ENCODE data around the gene MPPED2. TPM values are rescaled to one million over a fixed set of nuclear protein-coding genes. Genes with fewer than 3 reads are reported as not detected.

The MPPED2 gene
- total RNA-seq, 1 experiment from 2014 or later, result 2.4 TPM

DNA sequence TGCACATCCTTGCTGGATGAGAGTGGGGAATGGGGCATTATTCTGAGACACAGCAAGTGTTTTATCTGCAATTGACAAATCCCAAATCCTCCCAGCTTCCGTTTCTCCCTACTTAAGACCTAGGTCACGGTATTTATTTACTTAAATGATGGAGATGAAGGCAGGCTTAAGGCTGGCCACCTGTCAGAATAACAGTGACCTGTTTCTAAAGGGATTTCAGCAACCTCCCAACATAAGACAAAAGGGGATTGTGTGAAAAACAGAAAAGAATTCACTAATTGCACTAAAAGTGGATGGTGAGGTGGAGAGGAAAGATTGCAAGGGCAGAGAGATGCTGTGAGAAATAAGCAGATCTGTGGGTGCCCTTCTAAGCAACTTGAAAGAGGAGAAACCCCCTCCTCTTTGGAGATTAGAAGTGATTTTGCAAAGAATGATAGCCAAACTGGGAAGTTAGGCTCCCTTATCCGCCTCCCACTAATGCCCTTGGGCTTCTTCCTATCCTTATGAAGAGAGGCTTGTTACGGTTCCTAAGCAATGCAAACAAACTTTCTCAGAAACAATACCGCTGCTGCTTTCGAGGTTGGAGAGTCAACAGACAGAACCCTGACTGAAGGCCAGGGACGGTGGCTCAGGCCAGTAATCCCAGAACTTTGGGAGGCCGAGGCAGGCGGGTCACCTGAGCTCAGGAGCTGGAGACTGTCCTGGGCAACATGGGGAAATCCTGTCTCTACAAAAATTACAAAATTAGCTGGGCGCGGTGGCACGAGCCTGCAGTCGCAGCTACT, 179.0 kb downstream of the MPPED2 start (continued):
- TF ChIP-seq, protein P1, sequence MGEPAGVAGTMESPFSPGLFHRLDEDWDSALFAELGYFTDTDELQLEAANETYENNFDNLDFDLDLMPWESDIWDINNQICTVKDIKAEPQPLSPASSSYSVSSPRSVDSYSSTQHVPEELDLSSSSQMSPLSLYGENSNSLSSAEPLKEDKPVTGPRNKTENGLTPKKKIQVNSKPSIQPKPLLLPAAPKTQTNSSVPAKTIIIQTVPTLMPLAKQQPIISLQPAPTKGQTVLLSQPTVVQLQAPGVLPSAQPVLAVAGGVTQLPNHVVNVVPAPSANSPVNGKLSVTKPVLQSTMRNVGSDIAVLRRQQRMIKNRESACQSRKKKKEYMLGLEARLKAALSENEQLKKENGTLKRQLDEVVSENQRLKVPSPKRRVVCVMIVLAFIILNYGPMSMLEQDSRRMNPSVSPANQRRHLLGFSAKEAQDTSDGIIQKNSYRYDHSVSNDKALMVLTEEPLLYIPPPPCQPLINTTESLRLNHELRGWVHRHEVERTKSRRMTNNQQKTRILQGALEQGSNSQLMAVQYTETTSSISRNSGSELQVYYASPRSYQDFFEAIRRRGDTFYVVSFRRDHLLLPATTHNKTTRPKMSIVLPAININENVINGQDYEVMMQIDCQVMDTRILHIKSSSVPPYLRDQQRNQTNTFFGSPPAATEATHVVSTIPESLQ (CRISPR knock-in tag; IDR thresholded peaks at IDR 0.05), result no peak
- TF ChIP-seq ZNF416 (CRISPR knock-in tag; IDR thresholded peaks at IDR 0.05) (no peak), ZNF219 (CRISPR knock-in tag; IDR thresholded peaks at IDR 0.05; ENCODE audit: borderline replicate concordance) (no peak), NFE2L1 (CRISPR knock-in tag; IDR thresholded peaks at IDR 0.05) (no peak)

DNA sequence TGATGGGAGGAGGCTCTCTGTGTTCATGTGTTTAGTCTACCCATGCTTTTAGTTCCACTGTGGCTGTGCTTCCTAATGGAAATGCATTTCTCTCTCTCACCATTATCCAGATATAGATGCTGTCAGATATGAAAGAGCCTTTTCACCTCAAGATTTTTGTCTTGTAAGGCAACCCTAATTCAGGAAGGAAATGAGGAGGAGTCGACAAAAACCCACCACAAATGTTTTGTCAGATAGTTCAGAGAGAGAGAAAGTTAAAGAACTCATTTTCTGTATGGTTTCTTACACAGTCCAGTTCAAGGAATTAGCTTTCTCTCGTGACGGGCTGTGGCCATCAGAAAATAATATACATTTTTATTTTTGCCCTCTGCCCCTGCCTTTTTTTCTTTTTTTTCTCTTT, 180.8 kb downstream of the MPPED2 start:
- Mint-ChIP-seq H3K36me3 (no peaks in the 10 kb centered on the region), H3K9me3 (no peaks in the 10 kb centered on the region), H3K4me3 (no peak overlapping the region), H3K27me3 (ENCODE audit: low read depth) (peaks cover 71% of the 10 kb centered on the region), H3K27ac (no peak overlapping the region), H3K4me1 (peaks cover 11% of the 10 kb centered on the region)
- no peak for ATAC-seq
- POLR2A ChIA-PET, result interaction anchor here (0.5 kb wide), 1 partner anchor 525 kb away, joined by 3 read pairs; no protein-coding TSS in a partner anchor
- CTCF ChIA-PET, result no interaction called here
- TF ChIP-seq, protein P2, sequence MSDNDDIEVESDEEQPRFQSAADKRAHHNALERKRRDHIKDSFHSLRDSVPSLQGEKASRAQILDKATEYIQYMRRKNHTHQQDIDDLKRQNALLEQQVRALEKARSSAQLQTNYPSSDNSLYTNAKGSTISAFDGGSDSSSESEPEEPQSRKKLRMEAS (CRISPR knock-in tag; IDR thresholded peaks at IDR 0.05), result no peak
- TF ChIP-seq SMAD4 (CRISPR knock-in tag; IDR thresholded peaks at IDR 0.05) (no peak), CREM (CRISPR knock-in tag; IDR thresholded peaks at IDR 0.05) (no peak), ZNF219 (CRISPR knock-in tag; IDR thresholded peaks at IDR 0.05; ENCODE audit: borderline replicate concordance) (no peak), JAZF1 (CRISPR knock-in tag; IDR thresholded peaks at IDR 0.05) (no peak), MYBL2 (CRISPR knock-in tag; IDR thresholded peaks at IDR 0.05) (no peak), KAT7 (CRISPR knock-in tag; IDR thresholded peaks at IDR 0.05; ENCODE audit: borderline replicate concordance) (no peak), JUN (CRISPR knock-in tag; IDR thresholded peaks at IDR 0.05) (no peak), FOXP1 (CRISPR knock-in tag; IDR thresholded peaks at IDR 0.05; ENCODE audit: borderline replicate concordance) (no peak), PRRX2 (CRISPR knock-in tag; IDR thresholded peaks at IDR 0.05) (no peak), ATF1 (CRISPR knock-in tag; IDR thresholded peaks at IDR 0.05) (no peak), NFATC4 (CRISPR knock-in tag; IDR thresholded peaks at IDR 0.05) (no peak), ESRRA (CRISPR knock-in tag; IDR thresholded peaks at IDR 0.05; ENCODE audit: borderline replicate concordance) (no peak), HMGA2 (CRISPR knock-in tag; IDR thresholded peaks at IDR 0.05) (no peak)
- TF ChIP-seq, protein P3, sequence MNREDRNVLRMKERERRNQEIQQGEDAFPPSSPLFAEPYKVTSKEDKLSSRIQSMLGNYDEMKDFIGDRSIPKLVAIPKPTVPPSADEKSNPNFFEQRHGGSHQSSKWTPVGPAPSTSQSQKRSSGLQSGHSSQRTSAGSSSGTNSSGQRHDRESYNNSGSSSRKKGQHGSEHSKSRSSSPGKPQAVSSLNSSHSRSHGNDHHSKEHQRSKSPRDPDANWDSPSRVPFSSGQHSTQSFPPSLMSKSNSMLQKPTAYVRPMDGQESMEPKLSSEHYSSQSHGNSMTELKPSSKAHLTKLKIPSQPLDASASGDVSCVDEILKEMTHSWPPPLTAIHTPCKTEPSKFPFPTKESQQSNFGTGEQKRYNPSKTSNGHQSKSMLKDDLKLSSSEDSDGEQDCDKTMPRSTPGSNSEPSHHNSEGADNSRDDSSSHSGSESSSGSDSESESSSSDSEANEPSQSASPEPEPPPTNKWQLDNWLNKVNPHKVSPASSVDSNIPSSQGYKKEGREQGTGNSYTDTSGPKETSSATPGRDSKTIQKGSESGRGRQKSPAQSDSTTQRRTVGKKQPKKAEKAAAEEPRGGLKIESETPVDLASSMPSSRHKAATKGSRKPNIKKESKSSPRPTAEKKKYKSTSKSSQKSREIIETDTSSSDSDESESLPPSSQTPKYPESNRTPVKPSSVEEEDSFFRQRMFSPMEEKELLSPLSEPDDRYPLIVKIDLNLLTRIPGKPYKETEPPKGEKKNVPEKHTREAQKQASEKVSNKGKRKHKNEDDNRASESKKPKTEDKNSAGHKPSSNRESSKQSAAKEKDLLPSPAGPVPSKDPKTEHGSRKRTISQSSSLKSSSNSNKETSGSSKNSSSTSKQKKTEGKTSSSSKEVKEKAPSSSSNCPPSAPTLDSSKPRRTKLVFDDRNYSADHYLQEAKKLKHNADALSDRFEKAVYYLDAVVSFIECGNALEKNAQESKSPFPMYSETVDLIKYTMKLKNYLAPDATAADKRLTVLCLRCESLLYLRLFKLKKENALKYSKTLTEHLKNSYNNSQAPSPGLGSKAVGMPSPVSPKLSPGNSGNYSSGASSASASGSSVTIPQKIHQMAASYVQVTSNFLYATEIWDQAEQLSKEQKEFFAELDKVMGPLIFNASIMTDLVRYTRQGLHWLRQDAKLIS (CRISPR knock-in tag; IDR thresholded peaks at IDR 0.05; ENCODE audit: borderline replicate concordance), result no peak
- TF ChIP-seq, protein P4, sequence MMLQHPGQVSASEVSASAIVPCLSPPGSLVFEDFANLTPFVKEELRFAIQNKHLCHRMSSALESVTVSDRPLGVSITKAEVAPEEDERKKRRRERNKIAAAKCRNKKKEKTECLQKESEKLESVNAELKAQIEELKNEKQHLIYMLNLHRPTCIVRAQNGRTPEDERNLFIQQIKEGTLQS (CRISPR knock-in tag; conservative IDR thresholded peaks at IDR 0.05), result no peak
- TF ChIP-seq, protein P5, sequence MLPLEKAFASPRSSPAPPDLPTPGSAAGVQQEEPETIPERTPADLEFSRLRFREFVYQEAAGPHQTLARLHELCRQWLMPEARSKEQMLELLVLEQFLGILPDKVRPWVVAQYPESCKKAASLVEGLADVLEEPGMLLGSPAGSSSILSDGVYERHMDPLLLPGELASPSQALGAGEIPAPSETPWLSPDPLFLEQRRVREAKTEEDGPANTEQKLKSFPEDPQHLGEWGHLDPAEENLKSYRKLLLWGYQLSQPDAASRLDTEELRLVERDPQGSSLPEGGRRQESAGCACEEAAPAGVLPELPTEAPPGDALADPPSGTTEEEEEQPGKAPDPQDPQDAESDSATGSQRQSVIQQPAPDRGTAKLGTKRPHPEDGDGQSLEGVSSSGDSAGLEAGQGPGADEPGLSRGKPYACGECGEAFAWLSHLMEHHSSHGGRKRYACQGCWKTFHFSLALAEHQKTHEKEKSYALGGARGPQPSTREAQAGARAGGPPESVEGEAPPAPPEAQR (CRISPR knock-in tag; IDR thresholded peaks at IDR 0.05), result no peak
- TF ChIP-seq, protein P1 (CRISPR knock-in tag; IDR thresholded peaks at IDR 0.05), result no peak
- no peak for DNase-seq (ENCODE audit: low spot score)
